Panc1 (cell line): ENCODE data around the gene WNK2.

Experiments used
- CTCF ChIP-seq: fragments of 450-650 bp; IDR thresholded peaks from 2 replicates; pipeline ENCODE4 v1.5.1; 2017; ENCODE audit warnings: mild to moderate bottlenecking
- POLR2AphosphoS5 ChIP-seq: IDR thresholded peaks from 2 replicates; pipeline ENCODE4 v1.6.1; 2012; ENCODE audit warnings: mild to moderate bottlenecking, low read depth, low read length, moderate library complexity
- TCF7L2 ChIP-seq: IDR thresholded peaks from 2 replicates; pipeline ENCODE4 v1.6.1; 2011; ENCODE audit warnings: mild to moderate bottlenecking, low read depth, low read length, inconsistent platforms

GRCh38 chr9:93343663-93344062 lies 159.7 kb downstream of the WNK2 start:
- no peak for TF ChIP-seq CTCF
- TF ChIP-seq POLR2AphosphoS5: no peak
- TF ChIP-seq TCF7L2: no peak
